Peyer's patch (tissue), 4 donors: ENCODE measurements around the gene HSPB6. TPM values are rescaled to one million over a fixed set of nuclear protein-coding genes. Genes with fewer than 3 reads are reported as not detected.

Source experiments
- DNase-seq, 3 donors: peaks; one replicate each; pipeline ENCODE4 v3.0.0-alpha.2; 2017 to 2019
- H3K27ac ChIP-seq, 4 donors: fragments of 200-600 bp; sonication (generic); one replicate each; pipeline ENCODE4 v1.5.1; 2016 to 2019
- H3K27me3 ChIP-seq, 2 donors: fragments of 200-600 bp; sonication (generic); one replicate each; pipeline ENCODE4 v1.5.1; 2019
- H3K36me3 ChIP-seq, 3 donors: fragments of 200-600 bp; sonication (generic); one replicate each; pipeline ENCODE4 v1.5.1; 2016 to 2019
- H3K4me1 ChIP-seq, 4 donors: fragments of 200-600 bp; sonication (generic); one replicate each; pipeline ENCODE4 v1.5.1; 2016 to 2019
- H3K4me3 ChIP-seq, 4 donors: fragments of 200-600 bp; sonication (generic); 1 replicate in 3 of 4; 2 replicates in 1 of 4; pipeline ENCODE4 v1.5.1; 2016 to 2019; ENCODE audit warnings: mild to moderate bottlenecking in 1 of 4
- H3K9me3 ChIP-seq, 4 donors: fragments of 200-600 bp; sonication (generic); one replicate each; pipeline ENCODE4 v1.5.1; 2016 to 2019; ENCODE audit warnings: mild to moderate bottlenecking in 1 of 4
- POLR2A ChIP-seq, 2 donors: fragments of 450-650 bp; IDR thresholded peaks; one replicate each; pipeline ENCODE4 v1.5.1; 2017; ENCODE audit warnings: antibody characterized with exemption in 2 of 2, mild to moderate bottlenecking in 2 of 2, moderate library complexity in 2 of 2
- total RNA-seq, 4 donors: library from RNA; depleted of rRNA; stranded (reverse); fragments of >200 nt; gene quantifications; one replicate each; pipeline ENCODE4 v1.1.0, GENCODE V29; 2016
- TF ChIP-seq, protein P1 (sequence below), 6 experiments: fragments of 450-650 bp in 4 of 6; fragments of 200-600 bp in 2 of 6; sonication (generic) in 1 of 6; IDR thresholded peaks; one replicate each; pipeline ENCODE4 v1.5.1; 2017 to 2019; ENCODE audit warnings: antibody characterized with exemption in 6 of 6, mild to moderate bottlenecking in 3 of 6, moderate library complexity in 1 of 6

The HSPB6 gene
- total RNA-seq, 4 donors from 2014 or later = 9.2 to 19.8 (median 13.6) TPM

GRCh38 chr19:35745328-35746086 lies 11.3 kb downstream of the HSPB6 start, which contains the start of the genes PSENEN and U2AF1L4:
Gene PSENEN (plus strand): TSS chr19:35745651. CDS start chr19:35745931, 280 bp downstream.
Gene U2AF1L4 (minus strand): TSS chr19:35745418. CDS start chr19:35745391, 27 bp downstream.
- peak in 1 of 2 donors; percentile 47 for TF ChIP-seq POLR2A (IDR thresholded peaks at IDR 0.05)
- TF ChIP-seq, protein P1, sequence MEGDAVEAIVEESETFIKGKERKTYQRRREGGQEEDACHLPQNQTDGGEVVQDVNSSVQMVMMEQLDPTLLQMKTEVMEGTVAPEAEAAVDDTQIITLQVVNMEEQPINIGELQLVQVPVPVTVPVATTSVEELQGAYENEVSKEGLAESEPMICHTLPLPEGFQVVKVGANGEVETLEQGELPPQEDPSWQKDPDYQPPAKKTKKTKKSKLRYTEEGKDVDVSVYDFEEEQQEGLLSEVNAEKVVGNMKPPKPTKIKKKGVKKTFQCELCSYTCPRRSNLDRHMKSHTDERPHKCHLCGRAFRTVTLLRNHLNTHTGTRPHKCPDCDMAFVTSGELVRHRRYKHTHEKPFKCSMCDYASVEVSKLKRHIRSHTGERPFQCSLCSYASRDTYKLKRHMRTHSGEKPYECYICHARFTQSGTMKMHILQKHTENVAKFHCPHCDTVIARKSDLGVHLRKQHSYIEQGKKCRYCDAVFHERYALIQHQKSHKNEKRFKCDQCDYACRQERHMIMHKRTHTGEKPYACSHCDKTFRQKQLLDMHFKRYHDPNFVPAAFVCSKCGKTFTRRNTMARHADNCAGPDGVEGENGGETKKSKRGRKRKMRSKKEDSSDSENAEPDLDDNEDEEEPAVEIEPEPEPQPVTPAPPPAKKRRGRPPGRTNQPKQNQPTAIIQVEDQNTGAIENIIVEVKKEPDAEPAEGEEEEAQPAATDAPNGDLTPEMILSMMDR (IDR thresholded peaks at IDR 0.05) = peak in 1 of 6 experiments; percentile 18
- Histone ChIP-seq H3K4me3 (peak within 1 kb of the TSS; percentile 63 to 93 (median 78)), H3K36me3 (peaks cover 0 to 5% (median 0%) of the 10 kb centered on the region in 3 donors), H3K27me3 (no peaks in the 10 kb centered on the region), H3K27ac (peak within 1 kb of the TSS; percentile 98 to 100 (median 98)), H3K9me3 (no peaks in the 10 kb centered on the region), H3K4me1 (peaks cover 3 to 37% (median 24%) of the 10 kb centered on the region in 4 donors)
- peak; percentile 95 to 99 (median 96) for DNase-seq

GRCh38 chr19:35744430-35745327 lies 12.2 kb downstream of the HSPB6 start:
- peaks cover 0 to 5% (median 0%) of the 10 kb centered on the region in 3 donors for H3K36me3 ChIP-seq
- peak overlapping the region; percentile 98 to 100 (median 98) for H3K27ac ChIP-seq
- H3K4me3 ChIP-seq = peak overlapping the region; percentile 63 to 93 (median 78)
- DNase-seq = peak; percentile 95 to 98 (median 95)
- H3K9me3 ChIP-seq = no peaks in the 10 kb centered on the region
- TF ChIP-seq POLR2A (IDR thresholded peaks at IDR 0.05) = peak in 1 of 2 donors; percentile 80
- TF ChIP-seq, protein P1 (IDR thresholded peaks at IDR 0.05) = peak in 3 of 6 experiments; percentile 30 to 43 (median 40)
- H3K27me3 ChIP-seq = no peaks in the 10 kb centered on the region
- peaks cover 3 to 39% (median 27%) of the 10 kb centered on the region in 4 donors for H3K4me1 ChIP-seq

DNA sequence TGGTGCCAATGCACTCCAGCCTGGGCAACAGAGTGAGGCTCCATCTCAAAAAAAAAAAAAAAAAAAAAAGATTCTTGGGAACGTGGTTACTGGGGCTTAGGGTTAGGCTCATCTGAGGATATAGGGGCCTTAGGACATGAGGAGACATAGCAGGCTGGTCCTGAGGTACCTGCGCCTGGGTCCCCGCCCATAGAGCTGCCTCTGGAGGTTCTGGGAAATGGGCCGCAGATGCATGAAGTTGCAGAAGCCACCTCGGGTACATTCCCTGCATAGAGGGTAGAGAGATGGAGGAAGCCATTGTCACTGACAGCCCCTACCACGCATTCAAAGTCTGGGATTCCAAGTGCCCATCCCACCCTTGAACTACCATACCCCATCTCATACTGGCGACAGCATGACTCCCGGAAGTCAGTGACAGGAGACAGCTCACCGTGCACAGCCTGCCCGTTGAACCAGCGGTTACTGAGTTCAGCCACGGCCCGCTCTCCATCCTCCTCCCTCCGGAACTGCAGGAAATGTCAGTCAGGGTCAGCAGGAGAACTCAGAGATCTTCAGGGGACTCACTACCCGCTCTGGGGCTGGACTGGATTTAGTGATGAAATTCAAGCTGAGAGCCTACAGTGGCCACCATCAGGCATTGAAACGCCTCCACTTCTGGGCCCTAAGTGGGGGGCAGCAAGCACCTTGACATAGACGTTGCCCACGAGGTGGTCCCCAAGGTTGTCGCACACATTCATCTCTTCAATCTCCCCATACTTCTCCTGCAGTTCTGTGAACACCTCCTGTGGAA lies 13.0 kb downstream of the HSPB6 start:
- no peaks in the 10 kb centered on the region for H3K27me3 ChIP-seq
- H3K4me3 ChIP-seq = peak overlapping the region; percentile 63 to 93 (median 78)
- no peaks in the 10 kb centered on the region for H3K9me3 ChIP-seq
- no peak for TF ChIP-seq POLR2A (IDR thresholded peaks at IDR 0.05)
- TF ChIP-seq, protein P1 (IDR thresholded peaks at IDR 0.05) = no peak
- H3K36me3 ChIP-seq = peaks cover 0 to 11% (median 0%) of the 10 kb centered on the region in 3 donors
- no peak for DNase-seq
- peak overlapping the region; percentile 98 to 100 (median 98) for H3K27ac ChIP-seq
- peaks cover 0 to 34% (median 22%) of the 10 kb centered on the region in 4 donors for H3K4me1 ChIP-seq

DNA sequence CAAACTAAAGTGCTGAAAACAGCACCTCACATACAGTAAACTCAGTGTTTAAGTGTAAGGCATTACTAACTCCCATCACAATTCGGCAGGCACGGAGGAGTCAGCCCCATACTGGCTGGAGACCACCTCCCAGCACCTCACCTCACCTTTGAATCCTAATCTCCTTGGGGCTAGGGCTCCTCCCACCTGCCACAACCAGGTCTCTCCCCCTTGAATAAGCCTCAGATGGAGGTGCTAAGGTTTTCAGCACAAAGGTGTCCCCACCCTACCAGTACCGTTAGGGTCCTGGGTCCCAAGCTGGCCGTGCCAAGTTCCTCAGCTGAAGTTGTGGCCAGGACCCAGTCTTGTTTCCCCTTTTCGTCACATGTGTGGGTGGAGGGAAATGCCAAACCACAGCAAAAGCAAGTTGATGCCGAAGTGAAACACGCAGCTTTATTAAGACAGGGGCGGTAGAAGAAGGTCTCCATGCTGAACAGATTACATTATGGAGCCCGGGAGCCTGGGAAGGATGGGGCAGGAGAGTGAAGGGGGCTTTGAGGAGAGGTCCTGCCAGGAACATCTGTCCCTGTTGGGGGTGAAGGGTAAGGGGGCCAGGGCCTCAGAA lies 14.6 kb downstream of the HSPB6 start, which contains the start of gene IGFLR1:
Gene IGFLR1, minus strand, starts transcription at position 332 of the 604 bp plus-strand sequence. CDS start 1,272 bp downstream, outside the sequence.
- Histone ChIP-seq H3K27me3 (no peaks in the 10 kb centered on the region), H3K4me3 (peak within 1 kb of the TSS; percentile 53 to 78 (median 66)), H3K9me3 (no peaks in the 10 kb centered on the region), H3K27ac (peak within 1 kb of the TSS; percentile 85 to 98 (median 90)), H3K36me3 (peaks cover 0 to 26% (median 0%) of the 10 kb centered on the region in 3 donors), H3K4me1 (peaks cover 0 to 34% (median 19%) of the 10 kb centered on the region in 4 donors)
- peak in 2 of 3 donors; percentile 81 to 83 for DNase-seq
- TF ChIP-seq, protein P1 (IDR thresholded peaks at IDR 0.05) = no peak
- no peak for TF ChIP-seq POLR2A (IDR thresholded peaks at IDR 0.05)
